GM12873 (cell line): ENCODE measurements around the gene BCAR3.

ENCODE experiments used
- TF ChIP-seq, protein P1 (sequence below): IDR thresholded peaks from 2 replicates; pipeline ENCODE4 v1.5.1; 2012; ENCODE audit warnings: low read depth, mild to moderate bottlenecking, moderate library complexity, low read length, control low read depth; ENCODE audit not compliant: insufficient read depth; ENCODE audit errors: missing control alignments

Gene BCAR3

DNA sequence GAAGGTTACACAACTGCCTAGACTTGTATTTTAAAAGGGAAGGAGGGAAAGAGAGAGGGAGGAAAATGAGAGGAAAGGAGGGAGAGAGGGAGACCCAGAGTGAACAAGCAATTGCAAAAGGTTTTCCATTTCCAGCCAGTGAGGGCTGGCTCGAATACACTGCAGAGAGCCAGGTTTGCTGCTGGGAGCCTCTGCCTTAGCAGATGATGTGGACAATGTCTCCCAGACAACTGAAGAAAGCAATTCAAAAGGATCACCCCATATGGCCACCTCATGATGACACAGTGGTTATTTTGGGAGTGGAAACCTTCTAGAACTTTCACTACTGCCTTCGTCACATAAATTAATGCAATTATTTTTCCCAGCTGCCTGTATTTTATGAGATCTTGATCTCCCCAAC lies 86.4 kb downstream of the BCAR3 start:
- TF ChIP-seq, protein P1, sequence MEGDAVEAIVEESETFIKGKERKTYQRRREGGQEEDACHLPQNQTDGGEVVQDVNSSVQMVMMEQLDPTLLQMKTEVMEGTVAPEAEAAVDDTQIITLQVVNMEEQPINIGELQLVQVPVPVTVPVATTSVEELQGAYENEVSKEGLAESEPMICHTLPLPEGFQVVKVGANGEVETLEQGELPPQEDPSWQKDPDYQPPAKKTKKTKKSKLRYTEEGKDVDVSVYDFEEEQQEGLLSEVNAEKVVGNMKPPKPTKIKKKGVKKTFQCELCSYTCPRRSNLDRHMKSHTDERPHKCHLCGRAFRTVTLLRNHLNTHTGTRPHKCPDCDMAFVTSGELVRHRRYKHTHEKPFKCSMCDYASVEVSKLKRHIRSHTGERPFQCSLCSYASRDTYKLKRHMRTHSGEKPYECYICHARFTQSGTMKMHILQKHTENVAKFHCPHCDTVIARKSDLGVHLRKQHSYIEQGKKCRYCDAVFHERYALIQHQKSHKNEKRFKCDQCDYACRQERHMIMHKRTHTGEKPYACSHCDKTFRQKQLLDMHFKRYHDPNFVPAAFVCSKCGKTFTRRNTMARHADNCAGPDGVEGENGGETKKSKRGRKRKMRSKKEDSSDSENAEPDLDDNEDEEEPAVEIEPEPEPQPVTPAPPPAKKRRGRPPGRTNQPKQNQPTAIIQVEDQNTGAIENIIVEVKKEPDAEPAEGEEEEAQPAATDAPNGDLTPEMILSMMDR, result no peak

DNA sequence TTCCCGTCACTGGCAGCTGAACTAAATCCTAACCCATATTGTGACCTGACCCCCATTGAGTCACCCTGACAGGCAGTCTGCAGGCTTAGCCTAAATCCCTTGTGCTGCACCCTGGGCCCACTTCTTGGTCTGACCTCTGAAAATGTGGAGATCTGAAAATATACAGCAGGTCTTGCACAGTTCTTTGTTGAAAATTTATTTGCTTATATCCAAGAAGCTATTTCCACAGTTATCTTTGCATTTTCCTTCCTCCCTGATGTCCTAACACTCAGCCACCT lies 87.1 kb downstream of the BCAR3 start:
- TF ChIP-seq, protein P1, result no peak

DNA sequence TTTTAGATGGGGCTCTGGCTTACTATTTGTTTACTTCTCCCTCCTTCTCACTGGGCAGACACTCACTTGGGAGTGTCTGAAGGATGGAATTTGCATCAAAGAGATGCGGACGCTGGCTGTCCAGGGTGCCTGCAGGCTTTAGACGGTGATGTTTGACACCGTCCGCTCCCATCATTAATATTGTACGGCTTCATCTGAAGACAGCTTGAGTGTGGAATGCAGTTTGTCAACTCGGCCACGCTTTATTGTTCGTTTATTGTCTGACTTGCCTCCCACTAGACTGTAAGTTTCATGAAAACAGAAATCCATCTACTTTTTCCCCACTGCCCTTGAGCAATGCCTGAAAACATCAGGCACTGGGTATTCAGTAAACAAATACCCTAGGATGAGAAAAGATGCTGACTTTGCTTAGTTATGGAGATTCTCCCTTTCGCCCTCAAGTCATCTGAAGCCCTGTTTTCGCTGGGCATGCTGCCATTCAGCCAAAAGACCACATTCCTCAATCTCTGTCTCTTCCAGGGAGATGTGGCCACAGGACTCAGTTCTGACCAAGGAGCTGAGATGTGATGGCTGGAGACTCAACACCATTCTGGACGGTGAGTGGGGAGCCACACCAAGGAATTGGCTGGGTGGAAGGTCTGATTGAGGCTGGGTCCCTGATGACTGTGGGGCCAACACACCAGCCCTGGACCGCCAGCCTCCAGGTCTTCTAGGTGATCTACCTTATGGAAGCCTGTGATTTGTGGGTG lies 87.6 kb downstream of the BCAR3 start:
- TF ChIP-seq, protein P1, result no peak

DNA sequence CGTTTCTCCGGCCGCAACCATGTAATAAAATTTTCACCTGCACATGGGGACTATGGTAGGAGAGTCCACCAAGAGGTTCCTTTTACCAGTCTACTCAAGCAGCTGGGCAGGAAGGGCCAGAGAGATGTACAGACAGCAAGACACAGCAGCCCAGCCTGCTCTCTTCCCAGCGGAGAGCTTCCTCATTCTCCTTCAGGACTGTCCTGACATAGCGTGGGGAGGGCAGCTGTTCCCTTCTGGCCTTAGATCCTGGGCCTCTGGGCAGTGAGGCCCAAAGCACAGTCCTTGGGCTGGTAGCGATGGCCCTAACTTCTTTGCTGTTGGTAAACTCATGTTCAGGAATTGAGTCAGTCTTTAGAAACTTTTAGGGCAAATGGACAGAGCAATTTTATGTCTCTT lies 89.1 kb downstream of the BCAR3 start:
- TF ChIP-seq, protein P1, result no peak

DNA sequence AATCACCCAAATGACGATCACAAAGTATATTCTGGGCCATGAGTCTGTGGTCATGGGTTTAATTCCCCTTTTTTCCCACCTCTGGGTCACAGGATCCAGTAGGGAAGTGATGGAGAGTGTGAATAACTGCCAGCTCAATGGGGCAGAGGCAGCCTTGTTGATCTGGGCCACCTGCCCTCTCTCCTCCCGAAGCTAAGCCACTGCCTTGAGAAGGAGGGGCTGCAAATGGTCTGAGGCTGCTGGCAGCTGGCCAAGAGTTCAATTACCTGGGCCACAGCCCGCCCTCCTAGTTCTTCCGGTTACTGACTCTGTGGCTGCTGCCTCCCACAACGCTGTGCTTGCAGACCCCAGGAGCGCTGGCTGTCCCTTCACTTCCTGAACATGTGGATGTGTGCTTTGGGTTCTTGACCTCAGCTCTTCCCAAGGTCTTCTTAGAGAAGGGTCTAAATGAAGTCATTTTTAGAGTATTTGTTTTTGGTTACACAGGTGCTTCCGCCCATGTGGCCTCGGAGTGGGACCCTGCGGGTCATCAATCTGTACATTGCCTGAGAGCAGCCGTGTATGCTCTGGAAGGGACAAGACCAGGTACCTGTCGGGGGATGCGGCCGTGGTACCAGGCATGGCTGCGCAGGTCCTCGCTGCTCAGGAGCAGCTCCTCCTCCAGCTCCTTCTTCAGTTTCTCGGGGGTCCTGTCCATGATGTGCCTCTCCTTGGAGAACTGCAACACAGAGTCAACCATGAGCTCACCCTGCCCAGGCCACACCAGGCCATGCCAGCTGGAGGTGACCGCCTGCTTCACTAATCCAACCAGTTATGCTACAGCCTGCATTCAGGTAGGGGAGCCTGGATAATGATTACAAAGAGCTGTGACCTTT lies 89.7 kb downstream of the BCAR3 start:
- TF ChIP-seq, protein P1, result no peak

DNA sequence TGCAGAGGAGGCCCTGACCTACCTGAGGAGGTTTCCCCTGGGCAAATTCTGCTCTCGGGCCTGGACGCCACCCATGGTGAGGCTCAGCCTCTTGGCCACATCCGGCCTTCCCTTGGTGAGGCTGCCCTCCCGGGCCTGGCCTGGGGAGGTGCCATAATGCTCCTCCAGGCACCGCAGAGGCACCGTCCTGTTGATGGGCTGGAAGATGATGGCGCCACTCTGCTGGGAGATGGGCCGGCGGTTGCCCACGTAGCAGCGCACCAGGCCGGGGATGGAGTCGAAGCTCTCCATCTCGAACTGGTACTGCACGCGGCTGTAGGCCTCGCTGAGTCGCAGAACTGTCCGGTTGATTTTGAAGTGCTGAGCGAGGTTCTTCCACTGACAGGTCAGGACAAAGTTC lies 92.7 kb downstream of the BCAR3 start:
- TF ChIP-seq, protein P1, result no peak

DNA sequence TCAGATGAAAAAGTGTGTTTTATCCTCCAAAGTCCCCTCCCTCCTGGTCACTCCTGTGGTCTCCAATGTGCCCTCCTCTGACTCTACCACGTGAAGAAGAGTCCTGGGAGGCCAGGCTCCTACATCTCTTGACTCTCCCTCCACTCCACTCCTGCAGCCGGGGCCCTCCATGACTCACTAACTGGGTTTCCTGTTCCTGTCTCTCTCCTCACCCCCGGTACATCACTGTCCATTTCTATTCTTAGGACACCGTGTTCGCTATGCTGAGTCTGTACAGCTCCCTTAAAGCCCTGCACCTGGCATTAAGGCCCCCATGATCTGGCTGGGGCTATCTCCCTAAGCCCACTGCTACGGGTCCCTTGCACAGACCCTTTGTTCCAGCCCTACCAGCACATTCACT lies 93.4 kb downstream of the BCAR3 start:
- TF ChIP-seq, protein P1, result no peak
